Measurements from ENCODE around the gene MRPL17. TPM values are rescaled to one million over a fixed set of nuclear protein-coding genes. Genes with fewer than 3 reads are reported as not detected.

MRPL17 gene
- total and polyA plus RNA-seq, 2 experiments from 2014 or later, result 34.5 to 62.7 TPM

DNA sequence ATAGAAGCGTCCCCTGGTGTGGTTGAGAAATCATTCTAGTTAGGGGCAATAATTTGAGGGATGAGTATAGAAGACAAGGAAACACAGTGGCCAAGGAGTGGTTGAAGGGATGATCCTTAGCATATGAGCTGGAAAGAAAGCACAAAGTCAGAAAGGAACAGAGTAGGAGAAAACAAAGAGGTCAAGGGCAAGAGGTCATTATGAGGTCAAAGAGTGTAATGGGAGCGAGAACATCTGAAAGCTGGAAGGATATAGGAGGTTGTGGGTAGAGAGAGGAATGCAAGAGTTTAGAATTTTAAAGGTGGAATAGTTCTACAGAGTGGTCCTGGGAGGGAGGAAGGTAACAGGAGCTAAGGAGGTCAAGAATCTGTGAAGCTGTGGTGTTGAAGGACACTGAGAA is 29.5 kb downstream of the MRPL17 start:
- peaks cover 5% of the 10 kb centered on the region for H3K4me1 ChIP-seq (ENCODE audit: insufficient read depth)
- H2AFZ ChIP-seq, result no peak overlapping the region
- peaks cover 20% of the 10 kb centered on the region for H3K27me3 ChIP-seq
- 95% methylated on average over 2 of the region's 2 CpGs for WGBS (ENCODE audit: low lambda C conversion rate, missing lambda C conversion rate)
- H3K4me3 ChIP-seq, result no peak overlapping the region
- no peaks in the 10 kb centered on the region for H3K9me2 ChIP-seq (replicated peaks; ENCODE audit: insufficient read depth)
- H4K20me1 ChIP-seq (ENCODE audit: insufficient read depth, poor library complexity, severe bottlenecking), result peaks cover 10% of the 10 kb centered on the region
- peaks cover 61% of the 10 kb centered on the region for H3K79me2 ChIP-seq
- H3K4me2 ChIP-seq, result peak overlapping the region; percentile 86
- no peaks in the 10 kb centered on the region for H3K9me3 ChIP-seq (ENCODE audit: low read depth)
- TF ChIP-seq EZH2phosphoT487 (IDR thresholded peaks at IDR 0.05; ENCODE audit: low read depth, severe bottlenecking, unreplicated experiment), result no peak
- no peak for TF ChIP-seq EZH2 (IDR thresholded peaks at IDR 0.05; ENCODE audit: borderline replicate concordance)
- TF ChIP-seq, protein P1, sequence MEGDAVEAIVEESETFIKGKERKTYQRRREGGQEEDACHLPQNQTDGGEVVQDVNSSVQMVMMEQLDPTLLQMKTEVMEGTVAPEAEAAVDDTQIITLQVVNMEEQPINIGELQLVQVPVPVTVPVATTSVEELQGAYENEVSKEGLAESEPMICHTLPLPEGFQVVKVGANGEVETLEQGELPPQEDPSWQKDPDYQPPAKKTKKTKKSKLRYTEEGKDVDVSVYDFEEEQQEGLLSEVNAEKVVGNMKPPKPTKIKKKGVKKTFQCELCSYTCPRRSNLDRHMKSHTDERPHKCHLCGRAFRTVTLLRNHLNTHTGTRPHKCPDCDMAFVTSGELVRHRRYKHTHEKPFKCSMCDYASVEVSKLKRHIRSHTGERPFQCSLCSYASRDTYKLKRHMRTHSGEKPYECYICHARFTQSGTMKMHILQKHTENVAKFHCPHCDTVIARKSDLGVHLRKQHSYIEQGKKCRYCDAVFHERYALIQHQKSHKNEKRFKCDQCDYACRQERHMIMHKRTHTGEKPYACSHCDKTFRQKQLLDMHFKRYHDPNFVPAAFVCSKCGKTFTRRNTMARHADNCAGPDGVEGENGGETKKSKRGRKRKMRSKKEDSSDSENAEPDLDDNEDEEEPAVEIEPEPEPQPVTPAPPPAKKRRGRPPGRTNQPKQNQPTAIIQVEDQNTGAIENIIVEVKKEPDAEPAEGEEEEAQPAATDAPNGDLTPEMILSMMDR (IDR thresholded peaks at IDR 0.05; ENCODE audit: poor library complexity), result no peak
- no peak overlapping the region for H3K27ac ChIP-seq
- no peaks in the 10 kb centered on the region for H3K36me3 ChIP-seq (replicated peaks; ENCODE audit: insufficient read depth, low read depth)
- no peak for DNase-seq (ENCODE audit: low spot score)

DNA sequence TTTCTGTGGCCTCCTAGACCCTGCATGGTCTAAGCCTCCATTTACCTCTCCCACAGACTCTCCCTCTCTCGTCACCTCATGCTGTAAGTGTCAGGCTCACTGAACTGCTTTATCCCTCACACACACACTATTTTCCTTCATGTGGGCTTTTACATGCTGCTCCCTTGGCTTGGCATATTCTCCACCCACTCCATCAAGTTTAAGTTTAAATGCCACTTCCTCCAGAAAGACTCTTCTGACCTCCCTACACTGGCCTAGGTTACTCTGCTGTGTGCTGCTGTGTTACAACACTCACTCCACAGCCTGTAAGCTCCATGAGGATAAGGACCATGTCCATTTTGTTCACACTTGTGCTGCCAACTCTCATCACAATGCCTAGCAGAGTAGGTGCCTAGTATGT is 30.0 kb downstream of the MRPL17 start:
- no peak overlapping the region for H3K27ac ChIP-seq
- peaks cover 66% of the 10 kb centered on the region for H3K79me2 ChIP-seq
- H3K4me2 ChIP-seq, result peak overlapping the region; percentile 86
- WGBS (ENCODE audit: low lambda C conversion rate, missing lambda C conversion rate), result 67% methylated on average over 1 of the region's 1 CpG
- no peak overlapping the region for H2AFZ ChIP-seq
- no peaks in the 10 kb centered on the region for H3K9me3 ChIP-seq (ENCODE audit: low read depth)
- peaks cover 5% of the 10 kb centered on the region for H3K4me1 ChIP-seq (ENCODE audit: insufficient read depth)
- no peaks in the 10 kb centered on the region for H3K36me3 ChIP-seq (replicated peaks; ENCODE audit: insufficient read depth, low read depth)
- DNase-seq (ENCODE audit: low spot score), result no peak
- no peaks in the 10 kb centered on the region for H3K9me2 ChIP-seq (replicated peaks; ENCODE audit: insufficient read depth)
- no peak overlapping the region for H3K4me3 ChIP-seq
- peaks cover 10% of the 10 kb centered on the region for H4K20me1 ChIP-seq (ENCODE audit: insufficient read depth, poor library complexity, severe bottlenecking)
- TF ChIP-seq, protein P1 (IDR thresholded peaks at IDR 0.05; ENCODE audit: poor library complexity), result no peak
- no peak for TF ChIP-seq EZH2phosphoT487 (IDR thresholded peaks at IDR 0.05; ENCODE audit: low read depth, severe bottlenecking, unreplicated experiment)
- no peak for TF ChIP-seq EZH2 (IDR thresholded peaks at IDR 0.05; ENCODE audit: borderline replicate concordance)
- peaks cover 20% of the 10 kb centered on the region for H3K27me3 ChIP-seq

DNA sequence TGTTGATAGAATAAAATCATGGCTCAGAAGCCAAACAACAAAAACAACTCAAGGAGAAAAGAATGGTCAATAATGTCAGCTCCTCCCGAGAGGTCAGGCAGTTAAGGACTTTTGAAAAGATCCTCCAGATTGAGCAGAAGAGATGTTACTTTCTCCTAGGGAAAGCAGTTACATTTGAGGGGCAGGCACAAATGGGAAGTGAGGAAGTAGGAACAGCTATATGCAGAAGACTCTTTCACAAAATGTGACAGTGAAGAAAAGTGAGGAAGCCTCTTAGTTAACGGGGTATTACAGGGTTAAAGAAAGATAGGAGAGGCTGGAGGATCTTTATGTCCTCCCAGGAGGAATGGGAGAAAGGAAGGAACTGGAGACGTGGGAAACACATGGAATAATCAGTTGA is 31.0 kb downstream of the MRPL17 start:
- no peak overlapping the region for H2AFZ ChIP-seq
- TF ChIP-seq EZH2 (IDR thresholded peaks at IDR 0.05; ENCODE audit: borderline replicate concordance), result no peak
- TF ChIP-seq, protein P1 (IDR thresholded peaks at IDR 0.05; ENCODE audit: poor library complexity), result no peak
- no peak for TF ChIP-seq EZH2phosphoT487 (IDR thresholded peaks at IDR 0.05; ENCODE audit: low read depth, severe bottlenecking, unreplicated experiment)
- H3K27ac ChIP-seq, result no peak overlapping the region
- H3K4me2 ChIP-seq, result no peak overlapping the region
- no peaks in the 10 kb centered on the region for H3K9me2 ChIP-seq (replicated peaks; ENCODE audit: insufficient read depth)
- H4K20me1 ChIP-seq (ENCODE audit: insufficient read depth, poor library complexity, severe bottlenecking), result peaks cover 10% of the 10 kb centered on the region
- no peaks in the 10 kb centered on the region for H3K36me3 ChIP-seq (replicated peaks; ENCODE audit: insufficient read depth, low read depth)
- no peak for DNase-seq (ENCODE audit: low spot score)
- peaks cover 13% of the 10 kb centered on the region for H3K4me1 ChIP-seq (ENCODE audit: insufficient read depth)
- H3K9me3 ChIP-seq (ENCODE audit: low read depth), result no peaks in the 10 kb centered on the region
- peaks cover 13% of the 10 kb centered on the region for H3K27me3 ChIP-seq
- peaks cover 65% of the 10 kb centered on the region for H3K79me2 ChIP-seq
- WGBS (ENCODE audit: low lambda C conversion rate, missing lambda C conversion rate), result 71% methylated on average over 3 of the region's 3 CpGs
- H3K4me3 ChIP-seq, result no peak overlapping the region

DNA sequence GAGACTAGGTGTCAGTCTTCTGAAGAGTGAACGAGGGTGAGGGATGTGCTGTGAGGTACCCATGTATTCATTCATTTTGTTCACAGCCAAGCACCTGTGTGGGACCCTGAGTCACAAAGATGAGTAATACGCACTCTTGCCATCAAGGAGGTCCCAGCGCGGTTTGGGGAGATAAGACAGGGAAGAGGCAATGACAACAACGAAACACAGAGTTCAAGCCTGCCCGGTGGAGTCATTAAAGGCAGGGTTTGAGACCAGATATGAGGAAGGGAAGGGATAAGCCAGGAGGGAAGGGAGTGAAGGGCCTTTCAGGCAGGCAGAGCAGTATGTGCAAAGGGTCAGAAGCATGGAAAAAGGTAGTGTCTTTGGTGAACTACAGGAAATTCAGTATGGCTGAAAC is 32.2 kb downstream of the MRPL17 start:
- Histone ChIP-seq H3K27ac (no peak overlapping the region), H3K36me3 (replicated peaks; ENCODE audit: insufficient read depth, low read depth) (no peaks in the 10 kb centered on the region), H3K4me1 (ENCODE audit: insufficient read depth) (peaks cover 12% of the 10 kb centered on the region), H3K9me3 (ENCODE audit: low read depth) (no peaks in the 10 kb centered on the region), H3K4me3 (no peak overlapping the region), H3K79me2 (peaks cover 60% of the 10 kb centered on the region), H3K27me3 (peaks cover under 1% of the 10 kb centered on the region), H4K20me1 (ENCODE audit: insufficient read depth, poor library complexity, severe bottlenecking) (peaks cover 10% of the 10 kb centered on the region), H2AFZ (no peak overlapping the region), H3K9me2 (replicated peaks; ENCODE audit: insufficient read depth) (no peaks in the 10 kb centered on the region), H3K4me2 (no peak overlapping the region)
- TF ChIP-seq EZH2 (IDR thresholded peaks at IDR 0.05; ENCODE audit: borderline replicate concordance), result no peak
- 46% methylated on average over 6 of the region's 6 CpGs for WGBS (ENCODE audit: low lambda C conversion rate, missing lambda C conversion rate)
- peak; percentile 16 for DNase-seq (ENCODE audit: low spot score)

All from hepatocyte (in vitro differentiated cells).